ENCODE measurements around the gene MRPL49.

MRPL49 gene

GRCh38 chr11:65121865-65122696, at the start of gene MRPL49, which contains the start of gene FAU:
MRPL49 (plus strand) TSS chr11:65122321; CDS start chr11:65122347, 26 bp downstream.
FAU (minus strand) TSS chr11:65122134; CDS start chr11:65121813, 321 bp downstream.
- DNase-seq = peak; percentile 99

- no peak for DNase-seq
These were observed 49.5 kb upstream of the MRPL49 start for GRCh38 chr11:65072631-65072966.

DNA sequence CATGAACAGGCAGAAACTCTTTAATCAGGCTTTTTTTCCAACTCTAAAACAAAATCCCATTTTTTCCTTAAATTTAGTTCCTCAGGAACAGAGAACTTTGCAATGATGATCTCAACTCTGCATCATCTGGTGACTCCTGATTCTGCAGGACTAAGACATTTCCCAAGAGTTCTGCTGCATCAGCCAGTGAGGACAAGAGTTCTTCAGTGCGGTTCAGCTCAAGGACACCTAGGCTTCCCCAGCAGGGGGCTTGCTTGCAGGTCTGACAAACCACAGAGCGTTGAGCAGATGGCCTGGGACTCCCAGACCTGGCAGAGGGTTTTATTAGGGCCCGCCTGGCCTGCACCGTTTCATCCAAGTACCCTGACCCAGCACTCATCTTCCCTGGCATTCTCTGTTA, 44.7 kb upstream of the MRPL49 start:
- no peak for DNase-seq

- DNase-seq = peak; percentile 72
These were observed 44.0 kb upstream of the MRPL49 start for GRCh38 chr11:65078151-65078550.

DNA sequence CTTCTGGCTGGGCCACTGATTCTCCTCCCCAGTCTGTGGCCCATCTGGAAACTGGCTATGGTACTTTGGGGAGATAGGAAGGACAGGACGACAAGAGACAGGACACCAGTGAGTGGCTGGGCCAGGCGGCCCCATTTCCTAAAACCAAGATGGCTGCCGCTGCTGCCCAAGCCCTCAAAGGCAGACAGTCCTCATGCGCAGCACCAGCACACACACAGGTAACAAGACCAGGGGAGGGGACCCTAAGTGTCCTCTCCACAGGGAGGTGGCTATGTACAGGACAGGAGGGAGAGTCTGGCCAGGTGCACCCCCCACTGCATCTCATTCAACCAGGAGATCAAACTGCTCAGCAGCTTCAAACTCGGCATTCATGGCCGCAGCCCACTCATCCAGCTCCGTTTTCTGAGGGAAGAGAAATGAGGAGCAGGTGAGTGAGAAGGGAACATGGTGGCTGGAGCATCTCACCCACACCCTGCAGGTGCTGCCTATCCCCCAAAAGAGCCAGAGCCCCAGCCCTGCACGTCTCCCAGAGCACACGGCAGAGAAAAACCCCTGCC, 43.3 kb upstream of the MRPL49 start:
- no peak for DNase-seq

DNA sequence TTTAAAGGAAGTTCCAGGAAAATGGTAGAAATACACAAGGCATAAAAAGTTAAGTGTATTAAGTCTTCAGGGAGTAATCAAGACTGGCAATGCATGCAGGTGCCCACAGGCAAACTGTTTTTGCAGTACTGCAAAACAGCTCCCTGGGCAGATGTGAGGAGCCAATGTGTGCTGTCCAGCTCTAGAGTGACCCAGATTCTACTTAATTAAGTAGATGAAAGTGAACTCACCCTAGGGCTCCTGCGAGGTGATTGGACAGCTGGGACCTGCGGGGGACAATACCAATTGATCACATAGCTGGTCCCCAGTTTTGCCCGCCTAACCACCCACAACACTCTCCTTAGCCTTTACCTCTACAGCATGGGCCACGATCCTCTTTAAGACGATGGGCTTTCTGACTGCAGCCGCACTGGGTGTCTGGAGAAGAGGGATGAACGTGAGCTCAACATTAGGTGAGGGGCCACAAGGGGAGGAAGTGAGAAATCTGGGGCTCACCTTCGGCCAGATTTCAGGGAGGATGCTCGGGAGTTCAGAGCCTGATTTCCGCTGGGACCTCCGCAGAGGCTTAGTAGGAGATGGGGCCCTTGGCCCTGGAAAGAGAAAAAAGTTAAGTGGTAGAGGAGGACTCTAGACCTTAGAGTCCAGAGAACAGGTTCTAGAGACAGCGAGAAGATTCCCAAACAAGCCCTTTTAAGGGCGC, 38.8 kb upstream of the MRPL49 start:
- DNase-seq = no peak

DNA sequence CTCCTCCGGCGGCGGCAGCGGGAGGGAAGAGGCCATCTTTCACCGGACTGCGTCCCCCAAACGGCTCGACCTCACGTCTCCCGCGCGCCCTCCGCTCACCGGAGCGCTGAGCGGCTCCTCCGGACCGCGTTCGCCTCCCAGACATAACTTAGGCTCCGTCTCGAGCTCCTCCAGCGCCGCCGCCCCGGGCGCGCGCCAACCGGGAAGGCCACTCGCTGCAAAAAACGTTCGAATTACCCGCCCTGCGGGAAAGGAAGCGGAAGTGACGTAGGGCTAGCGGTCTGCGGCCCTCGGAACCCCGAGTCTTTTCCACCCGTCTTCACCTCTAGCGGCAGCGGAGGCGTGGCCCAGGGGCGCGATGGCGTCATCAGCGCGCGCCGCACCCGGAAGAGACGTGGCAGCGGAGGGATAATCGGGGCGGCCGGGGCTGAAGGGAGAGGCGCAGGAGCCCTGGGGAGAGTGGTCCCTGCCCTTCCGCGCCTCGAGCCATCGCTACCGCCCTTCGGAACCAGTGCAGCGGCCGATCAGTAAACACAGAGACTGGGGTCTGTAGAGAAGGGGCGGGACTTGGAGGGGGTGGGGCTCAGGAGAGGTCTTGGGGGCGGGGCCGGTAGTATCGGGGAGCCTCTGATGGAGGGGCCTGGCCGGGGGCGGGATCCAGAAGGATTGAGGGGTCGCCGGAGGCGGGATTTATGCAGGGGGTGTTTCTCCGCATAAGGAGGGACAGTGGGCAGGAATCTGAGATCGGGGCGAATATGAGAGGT, 38.1 kb upstream of the MRPL49 start, which contains the start of the genes CDCA5 and ZFPL1:
Gene CDCA5 (minus strand): TSS at position 207 of the 764 bp plus-strand sequence. CDS start 62 bp downstream, at position 145.
Gene ZFPL1 (plus strand): TSS at position 389 of the 764 bp plus-strand sequence. CDS start 477 bp downstream, outside the sequence.
- peak; percentile 96 for DNase-seq

DNA sequence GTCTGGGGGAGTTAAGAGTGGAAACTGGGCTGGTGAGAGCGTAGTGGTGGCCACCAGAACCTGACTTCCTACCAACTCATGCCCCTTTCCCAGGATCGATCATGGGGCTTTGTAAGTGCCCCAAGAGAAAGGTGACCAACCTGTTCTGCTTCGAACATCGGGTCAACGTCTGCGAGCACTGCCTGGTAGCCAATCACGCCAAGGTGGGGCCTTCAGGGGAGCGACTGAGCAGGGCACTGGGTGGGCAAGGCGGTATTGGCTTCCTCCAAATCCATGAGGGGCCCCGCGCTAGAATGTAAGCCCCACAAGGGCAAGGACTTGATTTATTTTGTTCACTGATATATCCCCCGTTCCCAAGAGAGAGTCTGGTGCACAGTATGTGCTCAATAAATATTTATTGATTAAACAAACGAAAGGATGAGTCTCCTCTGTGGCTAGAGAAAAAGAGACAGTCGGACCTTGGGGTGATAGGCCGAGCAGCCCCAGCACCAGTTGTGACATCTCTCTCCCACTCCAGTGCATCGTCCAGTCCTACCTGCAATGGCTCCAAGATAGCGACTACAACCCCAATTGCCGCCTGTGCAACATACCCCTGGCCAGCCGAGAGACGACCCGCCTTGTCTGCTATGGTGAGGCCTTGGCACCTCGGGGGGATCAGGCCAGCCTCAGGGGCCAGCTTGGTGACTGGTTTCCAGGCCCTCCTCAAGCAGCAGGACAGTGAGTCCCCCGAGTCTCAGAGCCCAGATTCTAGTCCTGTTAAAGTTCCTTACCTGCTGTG, 37.3 kb upstream of the MRPL49 start:
- DNase-seq = no peak

GRCh38 chr11:65085446-65085845, 36.7 kb upstream of the MRPL49 start:
- DNase-seq = no peak

DNA sequence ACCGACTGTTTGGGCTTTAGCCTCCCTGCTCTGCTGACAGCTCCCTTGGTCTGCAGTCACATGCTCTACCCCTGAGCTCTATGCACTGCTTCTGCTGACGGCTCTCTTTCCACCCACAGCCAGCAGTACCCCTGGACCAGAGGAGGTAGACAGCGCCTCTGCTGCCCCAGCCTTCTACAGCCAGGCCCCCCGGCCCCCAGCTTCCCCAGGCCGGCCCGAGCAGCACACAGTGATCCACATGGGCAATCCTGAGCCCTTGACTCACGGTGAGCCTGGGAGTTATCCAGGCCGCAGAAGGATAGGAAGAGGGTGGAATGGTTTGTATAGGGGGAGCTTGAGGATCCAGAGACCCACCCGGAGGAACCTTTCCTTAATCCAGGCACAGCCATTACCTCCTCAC, 35.3 kb upstream of the MRPL49 start:
- DNase-seq = no peak

DNA sequence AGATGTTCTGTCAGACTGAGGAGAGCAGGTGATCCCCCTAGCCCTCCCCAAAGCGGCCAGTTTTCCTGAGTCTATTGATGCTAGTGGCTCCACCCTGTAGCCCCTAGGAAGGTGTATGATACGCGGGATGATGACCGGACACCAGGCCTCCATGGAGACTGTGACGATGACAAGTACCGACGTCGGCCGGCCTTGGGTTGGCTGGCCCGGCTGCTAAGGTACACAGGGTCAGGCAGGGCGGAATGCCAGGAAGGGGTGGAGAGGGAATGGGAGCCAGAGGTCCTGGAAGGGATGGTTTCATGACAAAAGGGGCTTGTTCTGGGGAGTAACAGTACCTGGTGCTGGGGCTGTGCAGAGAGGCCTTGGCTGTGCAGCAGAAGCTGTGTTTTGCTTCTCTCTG, 34.9 kb upstream of the MRPL49 start:
- no peak for DNase-seq

- DNase-seq = no peak
These were observed 34.3 kb upstream of the MRPL49 start for GRCh38 chr11:65087827-65088226.

- DNase-seq = no peak
These were observed 32.5 kb upstream of the MRPL49 start for GRCh38 chr11:65089621-65090020.

DNA sequence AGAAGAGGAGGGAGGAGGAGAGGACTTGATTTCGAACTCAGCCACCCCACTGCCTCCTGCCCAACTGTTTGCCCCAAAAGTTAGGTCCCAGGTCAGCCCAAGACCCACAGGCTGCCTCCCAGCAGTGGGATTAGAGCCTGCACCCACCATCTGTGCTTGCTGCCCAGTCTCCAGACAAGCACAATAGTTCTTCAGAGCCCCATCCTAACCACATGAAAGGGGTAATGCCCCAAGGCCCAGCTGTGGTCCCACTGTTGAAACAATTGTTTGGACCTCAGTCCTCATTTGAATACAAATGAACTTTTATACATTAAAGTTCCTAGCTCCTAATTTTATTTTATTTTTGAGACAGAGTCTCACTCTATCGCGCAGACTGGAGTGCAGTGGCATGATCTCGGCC, 31.5 kb upstream of the MRPL49 start:
- no peak for DNase-seq

- no peak for DNase-seq
These were observed 26.7 kb upstream of the MRPL49 start for GRCh38 chr11:65095427-65095826.

GRCh38 chr11:65095974-65096806, 25.9 kb upstream of the MRPL49 start, which contains the start of gene VPS51:
VPS51 (plus strand) TSS chr11:65096214; CDS start chr11:65096251, 37 bp downstream.
- peak; percentile 89 for DNase-seq

DNA sequence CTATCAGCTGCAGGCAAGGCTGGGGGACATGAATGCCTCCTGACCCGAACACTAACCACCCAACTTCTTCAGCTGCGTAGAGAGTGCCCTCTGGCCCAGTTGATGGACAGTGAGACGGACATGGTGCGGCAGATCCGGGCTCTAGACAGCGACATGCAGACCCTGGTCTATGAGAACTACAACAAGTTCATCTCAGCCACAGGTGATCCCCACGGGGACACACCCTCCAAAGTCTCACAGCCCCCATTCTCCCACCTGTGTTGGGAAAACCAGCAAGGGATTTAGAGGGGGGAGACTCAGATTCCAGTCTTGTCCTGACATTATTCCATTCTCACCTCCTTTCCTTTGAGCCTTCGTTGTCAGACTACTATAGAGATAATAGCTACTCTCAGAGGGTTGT, 25.2 kb upstream of the MRPL49 start:
- no peak for DNase-seq

DNA sequence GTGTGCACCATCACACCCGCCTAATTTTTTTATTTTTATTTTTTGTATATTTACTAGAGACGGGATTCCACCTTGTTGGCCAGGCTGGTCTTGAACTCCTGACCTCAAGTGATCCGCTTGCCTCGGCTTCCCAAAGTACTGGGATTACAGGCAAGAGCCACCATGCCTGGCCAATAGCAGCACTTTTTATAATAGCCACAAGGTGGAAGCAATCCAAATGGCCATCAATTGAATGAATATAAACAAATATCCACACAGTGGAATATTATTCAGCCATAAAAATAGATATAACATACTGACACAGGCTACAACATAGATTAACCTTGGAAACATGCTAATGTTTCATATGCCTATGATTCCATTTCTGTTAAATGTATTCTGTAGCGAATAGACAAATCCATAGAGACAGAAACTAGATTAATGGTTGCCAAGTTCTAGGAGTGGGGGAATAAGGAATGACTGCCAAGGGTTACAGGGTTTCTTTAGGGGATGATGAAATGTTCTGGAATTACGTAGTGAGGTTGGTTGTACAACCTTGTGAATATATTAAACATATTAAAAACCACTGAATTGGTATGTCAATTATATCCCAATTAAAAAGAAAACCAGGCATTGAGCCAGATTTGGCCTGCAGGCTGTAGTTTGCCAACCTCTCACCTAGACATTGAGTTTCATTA, 21.3 kb upstream of the MRPL49 start:
- DNase-seq = no peak

GRCh38 chr11:65102142-65103095, 19.7 kb upstream of the MRPL49 start:
- no peak for DNase-seq
